ENCODE data around the gene EML6. TPM values are rescaled to one million over a fixed set of nuclear protein-coding genes. Genes with fewer than 3 reads are reported as not detected.

Gene EML6
- total RNA-seq, 2 donors from 2014 or later, result 0.96 to 2.0 TPM

DNA sequence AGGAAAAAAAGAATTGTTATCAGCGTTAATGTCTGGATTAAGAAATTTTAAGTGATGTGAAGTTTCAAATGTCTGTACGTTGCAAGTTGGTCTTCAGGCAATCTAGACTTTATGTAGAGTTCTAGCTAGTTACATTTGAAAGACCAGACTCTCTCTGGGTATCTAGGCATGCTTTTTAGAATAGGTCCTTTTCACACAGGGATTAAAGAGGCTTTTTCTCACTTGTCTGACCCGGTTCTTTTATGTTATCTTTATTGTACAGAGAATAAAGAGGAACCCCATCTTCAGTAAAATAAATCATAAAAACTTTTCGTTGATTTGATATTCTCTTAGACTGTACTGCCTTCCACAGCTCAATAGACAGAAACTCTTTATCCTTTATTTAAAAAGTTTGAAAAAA lies 8.5 kb upstream of the EML6 start:
- no peak for ATAC-seq (replicated peaks in 1 of 2)
- H3K4me3 Mint-ChIP-seq, result no peak overlapping the region
- H3K27ac Mint-ChIP-seq, result no peak overlapping the region
- H3K9me3 Mint-ChIP-seq, result no peaks in the 10 kb centered on the region
- peaks cover 32% of the 10 kb centered on the region for H3K27me3 Mint-ChIP-seq (ENCODE audit: low read depth)
- no peaks in the 10 kb centered on the region for H3K36me3 Mint-ChIP-seq (ENCODE audit: insufficient read depth in 2 of 2)
- no peaks in the 10 kb centered on the region for H3K4me1 Mint-ChIP-seq (ENCODE audit: low read depth)
- DNase-seq, result no peak

DNA sequence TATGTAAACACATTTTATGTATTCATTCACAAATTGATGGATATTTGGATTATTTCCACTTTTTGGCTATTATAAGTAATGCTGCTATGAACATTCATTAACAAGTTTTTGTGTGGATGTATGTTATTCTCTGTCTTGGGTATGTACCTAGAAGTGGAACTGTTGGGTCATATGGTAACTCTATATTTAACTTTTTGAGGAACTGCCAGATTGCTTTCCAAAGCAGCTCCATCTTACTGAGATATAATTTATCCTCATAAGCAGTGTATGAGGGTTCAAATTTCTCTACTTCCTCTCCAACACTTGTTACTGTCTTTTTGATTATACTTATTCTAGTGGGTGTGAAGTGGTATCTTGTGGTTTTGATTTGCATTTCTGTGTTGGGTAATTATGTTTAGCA lies 7.1 kb upstream of the EML6 start:
- Mint-ChIP-seq H3K27ac (no peak overlapping the region), H3K36me3 (ENCODE audit: insufficient read depth in 2 of 2) (no peaks in the 10 kb centered on the region), H3K27me3 (ENCODE audit: low read depth) (peaks cover 37% of the 10 kb centered on the region), H3K4me1 (ENCODE audit: low read depth) (no peaks in the 10 kb centered on the region), H3K9me3 (no peaks in the 10 kb centered on the region), H3K4me3 (no peak overlapping the region)
- DNase-seq, result no peak
- no peak for ATAC-seq (replicated peaks in 1 of 2)

DNA sequence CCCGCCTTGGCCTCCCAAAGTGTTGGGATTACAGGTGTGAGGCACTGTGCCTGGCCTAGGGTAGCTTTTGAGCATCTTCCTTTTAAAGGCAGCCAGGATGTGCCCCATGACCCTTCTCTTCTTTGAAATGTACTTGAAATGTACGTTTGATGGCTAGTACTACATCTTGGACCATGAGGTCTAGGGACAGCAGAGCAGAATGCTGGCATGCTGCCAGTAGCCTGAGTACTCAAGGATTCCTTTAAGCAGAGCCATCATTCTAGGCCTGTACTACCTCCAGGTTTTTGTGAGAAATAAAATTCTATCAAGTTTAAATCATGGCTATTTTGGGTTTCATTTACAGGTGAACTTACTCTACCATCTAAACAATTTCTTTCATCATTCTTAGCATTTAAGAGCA lies 2.9 kb upstream of the EML6 start:
- Mint-ChIP-seq H3K9me3 (no peaks in the 10 kb centered on the region), H3K4me1 (ENCODE audit: low read depth) (peaks cover 22% of the 10 kb centered on the region), H3K27me3 (ENCODE audit: low read depth) (peaks cover 44% of the 10 kb centered on the region), H3K27ac (no peak overlapping the region), H3K36me3 (ENCODE audit: insufficient read depth in 2 of 2) (peaks cover 4 to 5% of the 10 kb centered on the region in 2 donors), H3K4me3 (no peak overlapping the region)
- no peak for ATAC-seq (replicated peaks in 1 of 2)
- no peak for DNase-seq

DNA sequence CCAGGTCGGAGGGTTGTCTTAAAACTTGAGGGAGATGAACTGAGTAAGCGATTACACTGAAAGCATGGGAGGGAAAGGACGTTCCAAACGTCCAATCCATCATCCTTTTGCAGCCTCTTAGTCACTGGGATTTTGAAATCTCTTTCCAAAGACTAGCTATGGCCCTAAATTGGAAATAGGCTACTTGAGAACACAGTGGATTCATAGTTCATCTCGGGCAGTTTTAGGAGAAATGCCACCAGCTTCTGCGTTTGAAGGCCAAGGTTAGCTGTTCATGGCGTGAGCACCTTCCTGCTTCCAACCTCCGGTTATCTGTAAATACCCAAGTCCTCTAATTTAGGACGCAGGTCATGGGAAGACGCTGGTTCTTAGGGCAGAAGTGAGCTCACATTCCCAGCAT lies 821 bp upstream of the EML6 start:
- Mint-ChIP-seq H3K27ac (no peak overlapping the region), H3K4me1 (ENCODE audit: low read depth) (peaks cover 22% of the 10 kb centered on the region), H3K9me3 (no peaks in the 10 kb centered on the region), H3K36me3 (ENCODE audit: insufficient read depth in 2 of 2) (peaks cover 4 to 5% of the 10 kb centered on the region in 2 donors), H3K4me3 (peak overlapping the region; percentile 91 to 99), H3K27me3 (ENCODE audit: low read depth) (peaks cover 63% of the 10 kb centered on the region)
- ATAC-seq (replicated peaks in 1 of 2) (no peak), DNase-seq (no peak)

DNA sequence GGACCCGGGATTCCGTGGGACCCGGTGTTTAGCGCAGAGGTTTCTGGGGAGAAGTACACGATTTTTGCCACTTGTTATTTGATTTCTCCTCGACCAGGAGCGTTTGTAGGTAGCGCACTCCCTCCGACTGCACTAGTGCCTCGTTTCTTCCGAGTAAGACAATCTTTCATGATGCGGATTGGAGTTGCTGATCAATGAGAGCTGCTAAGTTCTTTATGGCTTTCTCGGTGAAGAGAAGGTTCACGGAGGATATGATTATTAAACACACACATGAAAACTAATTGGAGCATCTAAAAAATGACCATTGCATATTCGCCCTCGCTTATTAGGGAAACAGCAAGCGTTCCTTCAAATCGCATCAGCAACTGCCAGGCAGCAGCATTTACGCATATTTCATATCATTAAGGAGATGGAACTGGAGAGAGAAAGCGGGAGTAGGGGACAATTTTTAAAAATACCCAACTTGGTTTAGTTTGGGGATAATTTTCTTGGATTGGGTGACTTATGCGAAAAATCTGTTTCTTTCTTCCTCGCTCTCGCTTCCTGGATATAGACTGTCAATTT lies 616 bp downstream of the EML6 start:
- Mint-ChIP-seq H3K4me3 (peak overlapping the region; percentile 91 to 99), H3K9me3 (no peaks in the 10 kb centered on the region), H3K27ac (peak overlapping the region; percentile 62)

DNA sequence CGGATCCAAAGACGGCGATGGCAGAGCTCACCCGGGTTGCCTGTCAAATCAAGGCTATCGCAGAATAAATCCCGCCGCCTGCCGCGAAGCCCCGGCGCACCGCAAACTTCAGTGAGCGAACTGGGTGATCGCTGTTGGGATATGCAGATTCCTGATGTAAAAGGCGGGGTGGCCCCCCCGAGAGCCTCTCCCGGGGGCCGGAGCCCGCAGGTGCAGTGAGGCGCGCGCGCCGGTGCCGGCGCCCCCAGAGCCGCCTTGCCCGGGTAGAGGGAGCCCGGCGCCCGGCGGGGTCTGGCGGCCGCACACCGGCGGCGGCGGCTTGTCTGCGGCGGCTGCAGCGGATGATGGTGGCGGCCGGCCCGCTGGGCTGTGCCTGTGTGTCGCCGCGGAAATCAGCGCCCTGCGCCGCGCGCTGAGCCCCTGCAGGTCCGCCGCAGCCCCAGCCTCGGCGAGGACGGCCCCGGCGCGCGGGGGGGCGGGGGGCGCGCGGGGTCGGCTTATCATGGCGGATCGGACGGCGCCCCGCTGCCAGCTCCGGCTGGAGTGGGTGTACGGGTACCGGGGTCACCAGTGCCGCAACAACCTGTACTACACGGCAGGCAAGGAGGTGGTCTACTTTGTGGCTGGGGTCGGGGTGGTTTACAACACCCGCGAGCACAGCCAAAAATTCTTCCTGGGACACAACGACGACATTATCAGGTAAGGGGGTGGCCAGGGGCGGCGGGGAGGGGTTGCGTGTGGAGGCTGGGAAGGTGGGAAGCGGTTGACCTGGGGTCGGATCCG lies 1.3 kb downstream of the EML6 start:
- peaks cover 4 to 5% of the 10 kb centered on the region in 2 donors for H3K36me3 Mint-ChIP-seq (ENCODE audit: insufficient read depth in 2 of 2)
- DNase-seq (peak; percentile 45 to 50), ATAC-seq (replicated peaks in 1 of 2) (no peak)
- H3K4me3 Mint-ChIP-seq, result peak overlapping the region; percentile 91 to 99
- H3K9me3 Mint-ChIP-seq, result no peaks in the 10 kb centered on the region
- H3K27me3 Mint-ChIP-seq (ENCODE audit: low read depth), result peaks cover 46% of the 10 kb centered on the region
- no peak overlapping the region for H3K27ac Mint-ChIP-seq
- H3K4me1 Mint-ChIP-seq (ENCODE audit: low read depth), result peaks cover 22% of the 10 kb centered on the region

More for the DNA sequence above, 616 bp downstream of the EML6 start:
- DNase-seq (no peak), ATAC-seq (replicated peaks in 1 of 2) (no peak)
- peaks cover 4 to 5% of the 10 kb centered on the region in 2 donors for H3K36me3 Mint-ChIP-seq (ENCODE audit: insufficient read depth in 2 of 2)
- peaks cover 50% of the 10 kb centered on the region for H3K27me3 Mint-ChIP-seq (ENCODE audit: low read depth)
- peaks cover 22% of the 10 kb centered on the region for H3K4me1 Mint-ChIP-seq (ENCODE audit: low read depth)

DNA sequence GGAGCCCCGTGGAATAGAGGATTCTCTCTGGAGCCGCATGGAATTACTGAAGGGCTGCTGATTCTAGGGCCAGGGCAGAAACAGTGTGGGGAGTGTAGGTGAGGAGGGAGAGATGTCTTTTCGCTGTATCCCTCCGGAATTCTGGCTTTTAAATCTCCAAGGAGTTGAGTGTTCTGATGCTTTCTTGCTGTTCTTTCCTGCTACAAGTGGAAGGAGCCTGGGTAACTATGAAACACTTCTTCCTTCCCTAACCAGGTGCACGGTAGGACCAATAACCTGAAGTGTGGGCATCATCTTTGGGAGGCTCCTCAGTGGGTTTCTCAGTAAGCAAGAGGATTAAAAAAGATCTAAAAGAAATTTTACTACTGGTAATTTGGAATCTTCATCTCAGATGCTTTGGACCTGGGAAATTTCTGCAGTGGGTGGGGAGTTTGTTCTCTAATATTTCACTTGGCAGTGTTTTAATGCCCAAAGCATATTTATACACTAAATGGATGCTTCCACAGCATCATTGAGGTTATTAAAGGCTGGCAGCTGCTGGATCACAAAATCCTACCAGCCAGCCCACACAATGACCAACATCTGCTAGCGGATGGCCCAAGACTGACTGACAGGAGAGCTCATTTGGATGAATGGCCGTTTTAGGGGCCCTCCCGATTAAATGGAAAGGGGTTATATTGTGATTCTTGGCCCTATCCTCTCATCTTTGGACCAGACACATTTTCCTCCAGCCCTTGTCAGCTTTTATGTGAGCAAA lies 2.1 kb downstream of the EML6 start:
- Mint-ChIP-seq H3K36me3 (ENCODE audit: insufficient read depth in 2 of 2) (peaks cover 4 to 5% of the 10 kb centered on the region in 2 donors), H3K4me3 (peak overlapping the region; percentile 84 to 88), H3K27ac (no peak overlapping the region), H3K4me1 (ENCODE audit: low read depth) (peaks cover 22% of the 10 kb centered on the region), H3K27me3 (ENCODE audit: low read depth) (peaks cover 44% of the 10 kb centered on the region), H3K9me3 (no peaks in the 10 kb centered on the region)
- no peak for DNase-seq
- no peak for ATAC-seq (replicated peaks in 1 of 2)

DNA sequence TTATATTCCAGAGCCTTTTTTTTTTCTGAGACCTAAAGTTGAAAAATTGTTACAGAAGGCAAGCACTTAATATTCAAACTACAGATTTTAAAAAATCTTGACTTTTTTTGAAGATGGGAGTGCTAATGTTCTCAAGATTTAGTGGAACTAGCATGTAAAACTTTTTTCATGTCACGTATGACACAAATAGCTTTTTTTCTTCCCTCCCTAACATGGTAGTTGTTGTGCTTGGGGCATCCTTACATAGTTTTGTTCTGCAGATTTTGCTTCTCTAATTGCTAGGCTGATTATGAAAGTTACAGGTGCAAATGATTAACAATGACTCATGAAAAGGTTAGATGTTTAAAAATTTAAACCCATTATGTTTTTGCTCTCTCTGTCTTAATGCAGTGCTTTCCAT lies 3.0 kb downstream of the EML6 start:
- H3K4me1 Mint-ChIP-seq (ENCODE audit: low read depth), result peaks cover 22% of the 10 kb centered on the region
- DNase-seq (no peak), ATAC-seq (replicated peaks in 1 of 2) (no peak)
- no peak overlapping the region for H3K27ac Mint-ChIP-seq
- H3K9me3 Mint-ChIP-seq, result no peaks in the 10 kb centered on the region
- H3K36me3 Mint-ChIP-seq (ENCODE audit: insufficient read depth in 2 of 2), result peaks cover 4 to 5% of the 10 kb centered on the region in 2 donors
- H3K4me3 Mint-ChIP-seq, result peak overlapping the region in 1 of 2 donors; percentile 16
- H3K27me3 Mint-ChIP-seq (ENCODE audit: low read depth), result peaks cover 35% of the 10 kb centered on the region

DNA sequence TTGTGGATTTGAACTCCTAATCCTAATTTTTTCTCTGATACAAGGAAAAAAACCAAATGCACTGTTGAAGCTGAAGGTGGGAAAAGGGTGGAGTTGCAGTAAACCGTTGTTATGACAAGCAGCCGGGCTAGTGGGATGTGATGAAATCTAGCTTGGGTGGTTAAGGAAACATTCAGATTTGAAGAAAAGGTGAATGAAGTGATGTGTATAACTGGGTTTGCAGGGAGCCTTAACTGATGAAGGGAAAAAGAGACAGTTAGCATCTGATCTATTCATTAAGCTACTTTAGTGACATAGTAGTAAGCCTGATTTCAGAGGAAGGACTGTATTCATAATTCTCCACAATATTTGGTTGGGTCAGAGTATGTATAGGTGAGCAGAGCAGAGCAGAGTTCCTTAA lies 3.5 kb downstream of the EML6 start:
- Mint-ChIP-seq H3K4me3 (no peak overlapping the region), H3K9me3 (no peaks in the 10 kb centered on the region)

DNA sequence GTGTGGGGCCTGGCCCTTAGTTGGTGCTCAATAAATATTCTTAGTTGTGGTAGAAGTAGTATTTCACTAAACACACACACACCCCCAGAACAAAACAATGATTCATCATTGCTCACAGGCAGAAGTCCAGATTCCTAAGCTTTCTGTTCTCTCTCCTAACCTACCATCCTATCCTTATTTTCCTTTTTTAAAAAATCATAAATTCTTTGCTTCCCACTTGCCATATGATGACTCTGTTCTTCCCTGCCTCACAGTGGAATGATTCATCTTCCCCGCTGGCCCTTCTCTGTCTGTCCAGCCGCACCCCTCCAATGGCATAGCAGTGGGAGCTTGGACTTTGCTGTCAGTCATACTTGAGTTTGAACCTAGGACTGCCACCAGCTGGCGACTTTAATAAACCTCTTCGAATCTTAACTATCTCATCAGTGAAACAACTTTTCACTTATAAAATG lies 5.2 kb downstream of the EML6 start:
- no peak for ATAC-seq (replicated peaks in 1 of 2)
- H3K27me3 Mint-ChIP-seq (ENCODE audit: low read depth), result peaks cover 33% of the 10 kb centered on the region
- DNase-seq, result no peak

More for the DNA sequence above, 3.5 kb downstream of the EML6 start:
- no peak for ATAC-seq (replicated peaks in 1 of 2)
- no peak overlapping the region for H3K27ac Mint-ChIP-seq
- peaks cover 33% of the 10 kb centered on the region for H3K27me3 Mint-ChIP-seq (ENCODE audit: low read depth)
- DNase-seq, result no peak
- H3K4me1 Mint-ChIP-seq (ENCODE audit: low read depth), result peaks cover 22% of the 10 kb centered on the region
- peaks cover 4 to 5% of the 10 kb centered on the region in 2 donors for H3K36me3 Mint-ChIP-seq (ENCODE audit: insufficient read depth in 2 of 2)

DNA sequence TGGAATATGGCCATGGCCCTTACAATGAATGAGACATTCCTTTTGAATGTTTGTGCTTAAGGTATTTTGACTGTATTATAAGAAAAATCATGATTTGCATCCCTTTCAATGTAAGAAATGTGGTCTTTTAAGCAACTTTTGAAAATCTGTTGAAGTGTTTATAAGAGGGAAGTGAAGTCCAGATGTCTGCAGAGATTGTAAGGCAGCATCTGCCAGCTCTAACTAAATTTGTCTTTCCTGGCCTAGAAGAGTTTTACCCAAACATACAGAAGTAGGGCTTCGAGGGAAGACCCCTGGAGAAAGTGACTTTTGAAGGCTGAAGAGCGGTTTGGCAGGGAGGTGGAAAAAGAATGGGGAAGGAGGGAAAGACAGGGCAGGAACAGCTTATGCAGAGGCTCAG lies 12.2 kb downstream of the EML6 start:
- ATAC-seq (replicated peaks in 1 of 2) (no peak), DNase-seq (no peak)
- Mint-ChIP-seq H3K36me3 (ENCODE audit: insufficient read depth in 2 of 2) (no peaks in the 10 kb centered on the region), H3K4me3 (no peak overlapping the region), H3K4me1 (ENCODE audit: low read depth) (no peaks in the 10 kb centered on the region), H3K9me3 (no peaks in the 10 kb centered on the region), H3K27me3 (ENCODE audit: low read depth) (peaks cover 6% of the 10 kb centered on the region), H3K27ac (no peak overlapping the region)

More for the DNA sequence above, 5.2 kb downstream of the EML6 start:
- Mint-ChIP-seq H3K9me3 (no peaks in the 10 kb centered on the region), H3K4me3 (no peak overlapping the region), H3K27ac (no peak overlapping the region), H3K36me3 (ENCODE audit: insufficient read depth in 2 of 2) (peaks cover 4 to 5% of the 10 kb centered on the region in 2 donors), H3K4me1 (ENCODE audit: low read depth) (peaks cover 15% of the 10 kb centered on the region)

DNA sequence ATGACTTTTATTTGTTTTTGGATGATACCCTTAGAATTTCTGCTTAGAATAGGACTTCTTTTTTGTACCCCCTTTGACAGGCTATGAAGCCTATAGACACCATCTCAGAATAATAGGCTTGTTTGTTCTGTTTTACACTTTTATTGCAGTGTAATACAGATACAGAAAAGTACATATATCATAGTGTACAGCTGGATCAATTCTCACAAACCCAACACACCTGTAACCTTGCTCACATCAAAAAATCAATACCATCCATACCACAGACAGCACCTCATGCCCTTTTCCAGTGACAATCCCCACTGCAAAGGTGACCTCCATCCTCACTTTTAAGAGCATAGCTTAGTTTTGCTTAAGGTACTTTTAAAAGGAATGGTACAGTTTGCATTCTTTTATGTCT lies 14.8 kb downstream of the EML6 start:
- no peak overlapping the region for H3K4me3 Mint-ChIP-seq
- no peak overlapping the region for H3K27ac Mint-ChIP-seq

DNA sequence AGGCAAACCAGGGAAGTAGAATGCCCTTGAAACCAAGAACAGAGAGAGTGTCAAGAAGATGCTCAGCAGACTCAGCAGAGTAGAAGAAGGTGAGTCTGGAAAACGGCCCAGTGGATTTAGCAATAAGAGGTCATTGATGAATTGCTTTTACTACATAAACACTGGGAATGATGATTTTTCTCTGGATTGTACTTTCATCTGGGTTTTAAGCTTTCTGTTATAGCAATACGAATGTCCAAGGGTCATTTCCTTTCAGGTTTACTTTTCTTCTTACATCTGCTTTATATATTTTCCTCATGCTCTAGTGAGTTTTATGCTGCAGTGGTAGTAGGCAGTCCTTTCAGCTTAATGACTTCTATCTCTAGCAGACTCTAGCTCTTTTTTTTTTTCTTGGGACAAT lies 16.9 kb downstream of the EML6 start:
- Mint-ChIP-seq H3K4me3 (no peak overlapping the region), H3K27me3 (ENCODE audit: low read depth) (peaks cover 11% of the 10 kb centered on the region), H3K27ac (no peak overlapping the region), H3K9me3 (no peaks in the 10 kb centered on the region), H3K4me1 (ENCODE audit: low read depth) (no peaks in the 10 kb centered on the region), H3K36me3 (ENCODE audit: insufficient read depth in 2 of 2) (no peaks in the 10 kb centered on the region)
- ATAC-seq (replicated peaks in 1 of 2) (no peak), DNase-seq (no peak)

More for the DNA sequence above, 14.8 kb downstream of the EML6 start:
- peaks cover 6% of the 10 kb centered on the region for H3K27me3 Mint-ChIP-seq (ENCODE audit: low read depth)
- ATAC-seq (replicated peaks in 1 of 2), result no peak
- no peak for DNase-seq
- no peaks in the 10 kb centered on the region for H3K4me1 Mint-ChIP-seq (ENCODE audit: low read depth)
- no peaks in the 10 kb centered on the region for H3K36me3 Mint-ChIP-seq (ENCODE audit: insufficient read depth in 2 of 2)
- no peaks in the 10 kb centered on the region for H3K9me3 Mint-ChIP-seq
